ENCODE results near the gene CYP2D6.

GRCh38 chr22:42171946-42172719, 41.5 kb upstream of the CYP2D6 start:
- TF ChIP-seq EZH2 (IDR thresholded peaks at IDR 0.05; ENCODE audit: insufficient read depth, poor library complexity, severe bottlenecking) = no peak
- no peak for TF ChIP-seq EZH2phosphoT487 (IDR thresholded peaks at IDR 0.05; ENCODE audit: insufficient read depth, low read depth)
